Ovary (tissue), 1 donor: ENCODE measurements around the gene AEBP2.

ENCODE experiments used
- EP300 ChIP-seq: sonication (generic); formaldehyde crosslinking; IDR thresholded peaks from one replicate; pipeline ENCODE4 v1.6.1; 2017; ENCODE audit warnings: antibody characterized with exemption
- POLR2A ChIP-seq: fragments of 450-650 bp; IDR thresholded peaks from one replicate; pipeline ENCODE4 v1.6.1; 2017; ENCODE audit warnings: antibody characterized with exemption, mild to moderate bottlenecking, moderate library complexity

GRCh38 chr12:19458733-19459132 is 19.4 kb downstream of the AEBP2 start:
- TF ChIP-seq POLR2A, result no peak
- no peak for TF ChIP-seq EP300
